Activated CD8-positive, alpha-beta memory T cell treated with anti-CD3 and anti-CD28 coated beads, Interleukin-2, amount 50 U/mL, for 4 hours (primary cell): ENCODE data around the gene SEZ6L2.
"Not testable (repeated sequence)": the region's sequence is repeated elsewhere in the genome, so short reads cannot be mapped to it uniquely, and the experiment has no call there.

Source experiments
- DNase-seq: peaks from one replicate; pipeline ENCODE4 v3.0.0-alpha.2; 2020

SEZ6L2 gene

DNA sequence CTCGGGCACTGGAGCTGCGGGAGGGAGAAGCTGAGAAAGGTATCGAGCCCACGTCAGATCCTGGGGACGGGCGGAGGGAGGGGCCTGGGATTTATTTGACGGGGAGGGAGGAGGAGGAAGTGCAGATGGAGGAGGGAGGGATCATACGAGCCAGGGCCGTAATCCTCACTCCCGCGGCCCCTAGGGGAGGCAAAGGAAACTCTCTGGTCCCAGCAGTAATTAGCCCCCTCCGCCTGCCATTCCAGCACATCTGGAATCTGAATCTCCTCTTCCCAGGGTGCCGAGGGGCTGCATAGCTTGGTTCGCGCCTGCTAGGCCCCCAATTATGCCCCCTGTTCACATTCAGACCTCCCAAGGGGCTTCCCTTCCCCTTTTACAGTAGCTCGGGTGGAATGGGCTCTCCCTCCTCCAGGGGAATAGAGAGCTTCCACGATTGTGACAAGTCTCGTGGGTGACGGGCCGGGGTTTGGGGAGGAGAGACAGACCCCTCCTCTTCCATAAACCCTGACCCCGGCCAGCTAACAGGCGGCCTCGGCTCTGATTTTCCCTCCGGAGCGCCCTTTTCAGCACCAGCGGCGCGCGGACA, at the start of gene SEZ6L2:
SEZ6L2 (minus strand) TSS at position 35 of the 586 bp plus-strand sequence. CDS start 531 bp downstream, outside the sequence.
- DNase-seq, result no peak

- DNase-seq, result no peak
These were observed 48.5 kb upstream of the SEZ6L2 start for GRCh38 chr16:29947897-29948296.

GRCh38 chr16:29943846-29944799, 44.8 kb upstream of the SEZ6L2 start:
- no peak for DNase-seq

DNA sequence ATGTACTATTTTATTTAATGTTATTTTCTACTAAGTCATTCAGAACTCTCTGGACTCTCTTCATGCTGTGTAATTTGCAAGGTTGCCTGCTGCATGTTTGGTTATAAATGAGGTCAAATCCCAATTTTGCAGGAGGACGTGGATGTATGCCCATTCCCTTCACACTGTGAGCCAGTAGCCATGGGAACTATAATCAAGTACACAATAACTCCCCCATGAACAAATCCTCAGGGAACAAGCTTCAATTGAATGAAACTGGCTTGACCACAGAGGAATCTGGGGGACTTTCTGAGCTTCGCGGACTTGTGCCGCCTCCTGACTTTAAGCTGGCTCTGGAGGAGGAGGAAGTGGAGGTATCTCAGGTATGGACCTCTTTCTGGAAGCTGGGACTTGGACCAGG, 41.3 kb upstream of the SEZ6L2 start:
- DNase-seq, result no peak

GRCh38 chr16:29931750-29932149, 32.4 kb upstream of the SEZ6L2 start:
- not testable (repeated sequence) for DNase-seq

DNA sequence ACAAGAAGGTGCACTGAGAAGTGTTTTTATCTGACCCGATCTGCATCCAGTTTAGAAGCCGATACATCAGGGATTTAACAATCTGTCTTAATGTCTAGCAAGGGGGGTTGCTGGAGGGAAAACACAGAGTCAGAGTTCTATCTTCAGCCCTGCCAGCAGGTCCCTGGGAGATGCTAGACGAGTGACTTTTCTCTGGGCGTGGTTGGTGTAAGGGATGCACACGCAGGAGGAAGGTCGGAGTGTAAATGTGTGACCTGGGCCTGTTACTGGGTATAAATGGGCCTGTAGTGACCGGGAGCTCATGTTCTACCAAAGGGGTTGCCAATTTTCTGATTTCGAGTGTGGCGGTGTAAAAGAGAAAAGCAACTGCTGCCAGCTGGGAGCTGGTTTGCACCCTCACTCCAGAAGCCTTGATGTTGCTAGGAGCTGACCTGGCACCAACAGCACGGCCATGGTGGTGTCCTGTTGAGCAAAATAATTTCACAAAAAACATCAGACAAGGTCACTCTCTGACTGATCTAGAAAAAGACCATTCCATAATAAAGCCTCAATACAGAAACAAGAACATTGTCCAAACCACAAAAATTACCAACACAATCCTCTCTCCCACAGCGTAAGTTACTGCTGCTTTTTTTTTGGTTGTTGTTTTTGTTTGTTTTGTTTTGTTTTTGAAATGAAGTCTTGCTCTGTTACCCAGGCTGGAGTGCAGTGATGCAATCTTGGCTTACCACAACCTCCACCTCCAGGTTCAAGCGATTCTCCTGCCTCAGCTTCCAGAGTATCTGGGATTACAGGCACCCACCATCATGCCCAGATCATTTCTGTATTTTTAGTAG, 27.9 kb upstream of the SEZ6L2 start:
- no peak for DNase-seq

GRCh38 chr16:29926711-29927052, 27.3 kb upstream of the SEZ6L2 start:
- DNase-seq, result no peak

DNA sequence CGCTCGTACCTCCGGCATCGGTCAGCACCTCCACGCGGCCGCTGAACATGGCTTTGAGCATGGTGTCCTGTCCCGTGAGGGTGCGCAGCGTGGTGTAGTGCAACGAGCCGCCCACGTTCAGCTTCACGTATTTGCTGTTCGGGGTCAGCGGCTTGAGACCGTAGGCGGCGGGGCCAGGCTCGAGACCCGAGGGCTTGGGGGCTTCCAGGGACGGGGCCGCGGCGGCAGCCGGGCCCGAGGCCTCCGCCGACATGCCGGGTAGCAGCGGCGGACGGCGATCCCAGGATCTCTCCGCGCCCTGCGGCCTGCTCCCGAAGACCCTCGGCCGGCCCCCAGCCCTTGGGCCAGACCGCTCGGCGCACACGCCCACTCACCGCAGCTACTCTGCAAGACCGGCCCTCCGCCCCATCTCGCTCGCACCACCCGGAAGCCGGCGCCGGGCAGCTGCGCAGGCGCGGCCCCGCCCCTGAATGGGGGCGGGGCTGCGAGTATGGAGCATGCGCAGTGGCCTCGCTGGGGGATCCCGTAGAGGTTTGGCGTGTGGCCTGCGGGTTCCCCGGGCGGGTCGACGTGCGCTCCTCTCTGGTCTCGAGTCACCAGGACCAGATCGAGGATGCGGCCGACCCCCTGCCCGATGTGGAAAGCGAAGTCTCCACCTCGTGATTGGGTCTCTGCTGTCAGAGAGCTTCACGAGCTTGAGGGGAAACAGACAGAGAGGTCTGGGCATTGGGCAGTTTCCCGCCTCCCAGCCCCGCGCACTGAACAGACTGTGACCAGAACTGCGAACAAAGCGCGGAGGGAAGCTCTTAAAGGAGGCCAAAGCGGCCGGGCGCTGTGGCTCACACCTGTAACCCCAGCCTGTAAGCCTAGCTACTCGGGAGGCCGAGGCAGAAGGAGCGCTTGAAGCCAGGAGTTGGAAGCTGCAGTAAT, 26.7 kb upstream of the SEZ6L2 start, which contains the start of gene KCTD13:
KCTD13 (minus strand) TSS at position 446 of the 930 bp plus-strand sequence; CDS start at position 253, 193 bp downstream.
- DNase-seq, result peak; percentile 86

GRCh38 chr16:29925105-29925756, 25.9 kb upstream of the SEZ6L2 start:
- no peak for DNase-seq

DNA sequence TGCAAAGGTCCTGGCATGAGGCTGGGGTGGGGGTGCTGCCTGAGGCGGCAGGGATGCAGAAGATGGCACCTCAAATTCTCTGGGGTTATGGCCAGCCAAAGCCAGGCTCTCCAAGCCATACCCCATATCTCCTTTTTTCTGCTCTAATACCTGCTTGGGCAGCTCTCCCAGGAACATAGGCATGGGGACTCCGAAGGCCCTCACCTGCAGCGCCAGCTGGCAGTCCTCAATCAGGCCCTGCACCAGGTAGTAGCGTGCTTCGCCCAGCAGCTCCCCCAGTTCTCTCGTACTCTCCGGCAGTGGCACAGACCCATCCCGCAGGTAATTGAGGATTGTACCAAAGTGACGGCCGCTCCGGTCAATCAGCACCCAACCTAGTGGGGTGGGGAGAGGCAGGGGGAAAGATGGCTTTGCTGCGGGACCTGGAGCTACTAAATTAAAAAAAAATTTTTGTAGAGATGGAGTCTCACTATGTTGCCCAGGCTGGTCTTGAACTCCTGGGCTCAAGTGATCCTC, 23.7 kb upstream of the SEZ6L2 start:
- DNase-seq, result no peak

DNA sequence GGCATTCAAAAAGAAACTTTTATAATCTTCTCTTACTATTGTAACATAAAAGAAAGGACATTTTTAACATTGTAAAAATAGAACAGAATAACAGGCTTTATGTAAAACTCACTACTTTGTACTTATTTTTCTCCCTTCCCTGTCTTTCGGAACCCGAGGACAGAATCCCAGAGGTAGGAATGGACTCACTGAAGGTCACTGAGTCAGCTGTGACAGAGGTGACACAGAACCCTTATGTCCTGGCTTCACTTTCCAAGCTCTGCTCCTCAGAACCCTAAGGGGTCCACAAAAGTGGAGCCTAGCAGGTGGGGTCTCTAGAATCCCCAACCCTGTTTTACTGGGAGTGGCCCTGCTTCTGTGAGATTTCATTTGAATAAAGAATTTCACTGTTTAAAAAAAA, 23.0 kb upstream of the SEZ6L2 start:
- DNase-seq, result no peak

DNA sequence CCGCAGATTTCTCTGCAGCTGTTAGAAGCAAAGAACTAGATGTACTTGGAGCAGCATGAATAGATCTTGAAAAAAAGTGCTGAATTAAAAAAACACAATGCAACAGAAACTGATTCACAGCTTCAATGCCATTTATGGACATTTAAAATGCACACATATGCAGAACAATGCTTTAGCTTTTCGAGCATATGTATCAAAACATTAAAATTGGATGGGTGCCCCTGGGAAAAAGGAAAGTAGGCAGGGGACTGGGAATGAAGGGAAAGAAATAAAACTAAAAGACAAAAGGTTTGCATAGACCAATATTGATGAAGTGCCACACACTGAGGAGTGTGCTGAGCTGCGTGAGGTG, 21.7 kb upstream of the SEZ6L2 start:
- DNase-seq, result no peak

- DNase-seq, result no peak
These were observed 21.1 kb upstream of the SEZ6L2 start for GRCh38 chr16:29920288-29921033.

DNA sequence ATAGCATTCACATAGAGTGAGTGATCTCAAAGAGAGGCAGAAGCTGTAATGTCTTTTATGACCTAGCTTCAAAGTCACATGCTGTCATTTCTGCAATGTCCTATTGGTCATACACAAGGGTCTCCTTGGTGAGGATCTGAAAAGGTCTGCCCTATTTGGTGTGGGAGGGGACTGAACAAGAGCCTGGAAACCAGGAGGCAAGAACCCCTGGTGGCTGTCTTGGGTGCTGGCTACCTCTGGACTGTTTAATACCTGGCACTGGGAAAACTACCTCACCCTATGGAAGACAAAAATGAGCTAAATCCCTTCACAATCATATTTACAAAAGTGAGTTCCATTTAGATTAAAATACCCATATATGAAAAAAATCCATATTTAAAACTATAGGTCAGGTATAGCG, 17.6 kb upstream of the SEZ6L2 start:
- no peak for DNase-seq

DNA sequence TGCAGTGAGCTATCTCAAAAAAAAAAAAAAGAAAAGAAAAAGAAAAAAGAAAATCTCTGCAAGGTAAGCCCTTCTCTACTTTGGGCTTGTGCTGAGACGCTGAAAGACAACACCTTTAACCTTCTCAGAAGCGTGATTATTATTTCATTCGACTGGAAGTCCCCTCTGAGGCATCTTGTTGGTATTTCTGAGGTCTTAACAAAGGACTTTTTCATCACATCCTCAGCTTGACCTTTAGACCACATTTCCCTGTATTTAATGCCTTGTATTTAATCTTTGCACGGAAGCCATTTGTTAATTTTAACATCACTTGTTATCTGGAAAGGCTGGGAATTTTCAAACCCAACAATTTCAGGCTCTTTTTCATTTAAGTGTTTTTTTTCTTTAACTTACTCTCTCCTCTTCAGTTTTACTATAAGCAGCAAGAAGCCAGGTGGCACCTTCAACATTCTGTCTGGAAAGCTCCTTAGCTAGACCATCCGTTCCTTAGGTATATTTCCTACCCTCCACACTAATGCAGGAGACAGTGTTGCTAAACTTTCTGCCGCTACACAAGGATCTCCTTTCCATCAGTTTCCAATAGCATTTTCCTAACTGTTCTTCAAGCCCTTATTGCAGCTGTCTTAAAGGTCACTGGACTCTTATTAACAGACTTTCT, 16.4 kb upstream of the SEZ6L2 start:
- no peak for DNase-seq

DNA sequence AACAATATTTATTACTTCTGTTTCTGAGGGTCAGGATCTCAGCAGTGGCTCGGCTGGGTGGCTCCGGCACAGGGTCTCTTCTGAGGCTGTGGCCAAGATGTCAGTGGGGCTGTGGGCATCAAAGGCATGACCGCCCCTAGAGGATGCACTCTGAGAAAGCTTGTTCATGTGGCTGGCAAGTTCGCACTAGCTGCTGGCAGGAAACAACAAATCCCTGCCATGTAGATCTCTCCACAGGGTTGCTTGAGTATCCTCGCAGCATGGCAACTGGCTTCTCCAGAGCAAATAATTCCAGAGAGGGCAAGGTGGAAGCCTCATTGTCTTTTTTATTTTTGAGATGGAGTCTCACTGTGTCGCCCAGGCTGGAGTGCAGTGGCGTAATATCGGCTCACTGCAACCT, 14.2 kb upstream of the SEZ6L2 start:
- DNase-seq, result no peak

DNA sequence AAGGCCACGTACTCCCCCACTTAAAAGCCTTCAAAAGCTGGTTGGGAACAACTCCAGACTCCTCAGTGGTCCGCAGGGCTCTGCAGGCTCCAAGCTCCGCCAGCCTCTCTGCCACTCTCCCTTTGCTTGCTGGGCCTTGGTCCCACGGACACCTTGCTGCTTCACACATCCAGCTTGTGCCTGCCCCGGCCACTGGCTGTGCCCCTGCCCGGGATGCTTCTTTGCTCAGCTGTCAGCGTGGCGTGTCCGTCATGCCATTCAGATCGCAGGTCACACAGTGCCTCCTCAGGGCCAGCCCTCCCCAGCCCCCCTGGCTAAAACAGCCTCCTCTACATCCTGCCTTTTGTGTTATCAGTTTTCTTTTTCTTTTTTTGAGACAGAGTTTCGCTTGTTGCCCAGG, 12.7 kb upstream of the SEZ6L2 start:
- DNase-seq, result no peak

DNA sequence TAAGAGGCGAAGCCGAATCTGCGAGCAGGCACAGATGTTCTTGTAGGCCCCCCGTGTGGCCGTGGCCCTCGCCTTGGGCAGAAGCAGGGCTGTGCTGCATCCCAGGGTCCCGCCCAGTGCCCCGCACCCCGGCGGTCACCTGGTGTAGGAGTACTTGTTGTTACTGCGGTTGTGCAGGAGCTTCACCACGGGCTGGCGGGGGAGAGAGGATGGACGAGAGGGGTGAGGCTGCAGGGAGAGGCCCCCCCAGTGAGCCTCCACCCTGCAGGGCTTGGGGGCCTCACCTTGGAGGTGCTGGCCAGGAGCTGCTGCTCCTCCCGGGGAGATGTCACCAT, 12.3 kb upstream of the SEZ6L2 start:
- no peak for DNase-seq

DNA sequence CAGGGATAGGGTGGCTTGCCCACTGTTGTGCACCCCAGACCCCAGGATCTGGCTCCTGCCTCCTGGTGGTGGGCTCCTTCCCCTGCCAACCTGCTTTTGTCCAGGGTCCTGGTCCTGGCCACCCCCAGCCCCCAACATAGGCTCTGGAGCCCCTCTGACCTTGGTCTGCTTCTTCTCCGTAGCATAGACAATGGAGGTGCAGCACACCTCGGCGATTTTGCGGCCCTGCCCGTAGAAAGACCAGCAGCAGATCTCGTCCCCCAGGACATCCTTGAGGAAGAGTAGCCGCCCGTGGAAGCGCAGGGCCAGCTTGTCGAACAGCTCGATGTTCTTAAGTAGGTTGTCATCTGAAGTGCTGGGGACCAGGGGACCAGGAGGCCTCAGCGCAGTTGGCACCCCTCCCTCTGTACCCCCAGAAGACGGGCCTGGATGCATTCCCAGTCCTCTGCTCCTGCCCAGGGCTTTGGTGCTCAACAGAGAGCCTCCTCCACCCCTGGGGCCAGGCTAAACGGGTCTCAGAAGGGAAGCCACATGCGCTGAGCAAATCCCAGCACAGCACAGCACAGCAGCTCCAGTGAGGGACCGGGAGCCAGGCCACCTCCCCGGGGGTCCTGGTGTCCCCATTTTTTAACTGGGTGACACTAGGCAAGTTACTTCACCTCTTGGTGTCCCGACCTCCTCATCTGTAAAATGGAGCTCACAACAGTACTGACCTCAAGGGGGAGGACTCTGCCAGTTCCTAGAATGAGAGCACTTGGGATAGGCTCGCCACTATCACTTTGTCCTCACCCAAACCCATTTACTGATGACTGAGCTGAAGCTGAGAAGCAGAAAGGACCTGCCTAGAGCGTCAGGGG, 11.7 kb upstream of the SEZ6L2 start:
- no peak for DNase-seq
